G401 (cell line): ENCODE data around the gene B3GALT2. TPM values are rescaled to one million over a fixed set of nuclear protein-coding genes. Genes with fewer than 3 reads are reported as not detected.
"Not testable (repeated sequence)": the region's sequence is repeated elsewhere in the genome, so short reads cannot be mapped to it uniquely, and the experiment has no call there.

Experiments used
- DNase-seq: peaks from one replicate; pipeline ENCODE4 v3.0.0-alpha.2; 2015; ENCODE audit warnings: low spot score
- in situ Hi-C: cut with HindIII; loops from 2 replicates; pipeline ENCODE4 v1.10.0; 2016; ENCODE audit warnings: low sequenced_read_pairs, mixed read lengths
- total RNA-seq: library from RNA; depleted of rRNA; stranded (reverse); fragments of >200 nt; shearing (Covaris generic); gene quantifications from 2 replicates; pipeline ENCODE4 v1.2.3, GENCODE V29; 2014; rRNA removed

The B3GALT2 gene
- total RNA-seq, result not detected in 2 replicates

GRCh38 chr1:193185901-193186731, at the start of gene B3GALT2:
TSS of gene B3GALT2 (minus strand) at chr1:193186613. CDS start at chr1:193181562, 5,051 bp downstream.
- DNase-seq, result peak; percentile 47
- in situ Hi-C loops, result no loop called here

- no peak for DNase-seq
- in situ Hi-C loops, result no loop called here
Measured at GRCh38 chr1:193234530-193234929, 48.1 kb upstream of the B3GALT2 start.

- in situ Hi-C loops, DNase-seq: not testable (repeated sequence)
Measured at GRCh38 chr1:193231146-193231545, 44.7 kb upstream of the B3GALT2 start.

GRCh38 chr1:193229136-193229535, 42.7 kb upstream of the B3GALT2 start:
- in situ Hi-C loops, result no loop called here
- DNase-seq, result no peak

- peak; percentile 3 for DNase-seq
- in situ Hi-C loops, result no loop called here
Measured at GRCh38 chr1:193222056-193222615, 35.7 kb upstream of the B3GALT2 start.

GRCh38 chr1:193221651-193222050, 35.2 kb upstream of the B3GALT2 start:
- peak; percentile 37 for DNase-seq
- in situ Hi-C loops, result no loop called here

GRCh38 chr1:193219391-193219790, 33.0 kb upstream of the B3GALT2 start:
- in situ Hi-C loops, result no loop called here
- DNase-seq, result no peak

GRCh38 chr1:193216920-193217319, 30.5 kb upstream of the B3GALT2 start:
- in situ Hi-C loops, result no loop called here
- no peak for DNase-seq

GRCh38 chr1:193213998-193214397, 27.6 kb upstream of the B3GALT2 start:
- no peak for DNase-seq
- in situ Hi-C loops, result no loop called here

GRCh38 chr1:193212637-193213036, 26.2 kb upstream of the B3GALT2 start:
- in situ Hi-C loops, result no loop called here
- no peak for DNase-seq

GRCh38 chr1:193211539-193211938, 25.1 kb upstream of the B3GALT2 start:
- DNase-seq, result no peak
- in situ Hi-C loops, result no loop called here

- in situ Hi-C loops, result no loop called here
- DNase-seq, result no peak
Measured at GRCh38 chr1:193210996-193211395, 24.6 kb upstream of the B3GALT2 start.

- in situ Hi-C loops, result no loop called here
- no peak for DNase-seq
Measured at GRCh38 chr1:193201021-193201420, 14.6 kb upstream of the B3GALT2 start.

GRCh38 chr1:193199940-193200339, 13.5 kb upstream of the B3GALT2 start:
- in situ Hi-C loops, result no loop called here
- DNase-seq, result no peak

- DNase-seq, result no peak
- in situ Hi-C loops, result no loop called here
Measured at GRCh38 chr1:193192586-193192985, 6.2 kb upstream of the B3GALT2 start.

- DNase-seq, result peak; percentile 18
- in situ Hi-C loops, result no loop called here
Measured at GRCh38 chr1:193190096-193190744, 3.8 kb upstream of the B3GALT2 start.

GRCh38 chr1:193189442-193190095, 3.2 kb upstream of the B3GALT2 start:
- in situ Hi-C loops, result no loop called here
- no peak for DNase-seq

- in situ Hi-C loops, DNase-seq: not testable (repeated sequence)
Measured at GRCh38 chr1:193188915-193189314, 2.5 kb upstream of the B3GALT2 start.

- in situ Hi-C loops, result no loop called here
- DNase-seq, result no peak
Measured at GRCh38 chr1:193187114-193187513, 701 bp upstream of the B3GALT2 start.

GRCh38 chr1:193185211-193185610, 1.2 kb downstream of the B3GALT2 start:
- in situ Hi-C loops, result no loop called here
- no peak for DNase-seq
